ENCODE data around the gene MEGF8.

The MEGF8 gene

GRCh38 chr19:42295342-42295741 is 30.1 kb upstream of the MEGF8 start:
- DNase-seq (ENCODE audit: low read depth): no peak
- no peak overlapping the region for H3K4me3 ChIP-seq (ENCODE audit: low read depth, low read length)
- TF ChIP-seq CTCF (IDR thresholded peaks at IDR 0.05; ENCODE audit: low read depth, low read length, missing control alignments): no peak

- H3K4me3 ChIP-seq (ENCODE audit: low read depth, low read length): no peak overlapping the region
- no peak for DNase-seq (ENCODE audit: low read depth)
- peak; percentile 99 for TF ChIP-seq CTCF (IDR thresholded peaks at IDR 0.05; ENCODE audit: low read depth, low read length, missing control alignments)
Observed at GRCh38 chr19:42295831-42296525, 29.5 kb upstream of the MEGF8 start.

- TF ChIP-seq CTCF (IDR thresholded peaks at IDR 0.05; ENCODE audit: low read depth, low read length, missing control alignments): no peak
- DNase-seq (ENCODE audit: low read depth): no peak
- H3K4me3 ChIP-seq (ENCODE audit: low read depth, low read length): no peak overlapping the region
Observed at GRCh38 chr19:42297039-42297438, 28.4 kb upstream of the MEGF8 start.

- peak within 1 kb of the TSS; percentile 64 for H3K4me3 ChIP-seq (ENCODE audit: low read depth, low read length)
- DNase-seq (ENCODE audit: low read depth): no peak
- TF ChIP-seq CTCF (IDR thresholded peaks at IDR 0.05; ENCODE audit: low read depth, low read length, missing control alignments): no peak
Observed at GRCh38 chr19:42301646-42302203, 23.7 kb upstream of the MEGF8 start, which contains the start of gene PRR19. Gene PRR19 (plus strand): TSS chr19:42302132. CDS start chr19:42309585, 7,453 bp downstream.

- DNase-seq (ENCODE audit: low read depth): no peak
- TF ChIP-seq CTCF (IDR thresholded peaks at IDR 0.05; ENCODE audit: low read depth, low read length, missing control alignments): no peak
- H3K4me3 ChIP-seq (ENCODE audit: low read depth, low read length): peak overlapping the region; percentile 38
Observed at GRCh38 chr19:42303101-42303464, 22.4 kb upstream of the MEGF8 start.

GRCh38 chr19:42303876-42304275 is 21.6 kb upstream of the MEGF8 start:
- no peak for TF ChIP-seq CTCF (IDR thresholded peaks at IDR 0.05; ENCODE audit: low read depth, low read length, missing control alignments)
- H3K4me3 ChIP-seq (ENCODE audit: low read depth, low read length): no peak overlapping the region
- DNase-seq (ENCODE audit: low read depth): no peak

- no peak overlapping the region for H3K4me3 ChIP-seq (ENCODE audit: low read depth, low read length)
- no peak for DNase-seq (ENCODE audit: low read depth)
- TF ChIP-seq CTCF (IDR thresholded peaks at IDR 0.05; ENCODE audit: low read depth, low read length, missing control alignments): no peak
Observed at GRCh38 chr19:42306646-42307045, 18.8 kb upstream of the MEGF8 start.

Measured in GM12864 (cell line).